Type B pancreatic cell (in vitro differentiated cells): ENCODE measurements around the gene RETREG3. TPM values are rescaled to one million over a fixed set of nuclear protein-coding genes. Genes with fewer than 3 reads are reported as not detected.

Experiments used
- DNase-seq: peaks from one replicate; pipeline ENCODE4 v3.0.0; 2021; ENCODE audit warnings: mixed read lengths; ENCODE audit not compliant: unreplicated experiment; ENCODE audit errors: extremely low spot score
- H3K27ac Mint-ChIP-seq: 2 replicates; pipeline ENCODE4 v1.8.0; 2021; ENCODE audit warnings: mild to moderate bottlenecking, mixed read lengths
- H3K27me3 Mint-ChIP-seq: 2 replicates; pipeline ENCODE4 v1.8.0; 2021; ENCODE audit warnings: mixed read lengths
- H3K36me3 Mint-ChIP-seq: 2 replicates; pipeline ENCODE4 v1.8.0; 2021; ENCODE audit warnings: mixed read lengths
- H3K4me1 Mint-ChIP-seq: one replicate; pipeline ENCODE4 v1.8.0; 2021; ENCODE audit warnings: mixed read lengths; ENCODE audit not compliant: unreplicated experiment
- H3K4me3 Mint-ChIP-seq: 2 replicates; pipeline ENCODE4 v1.8.0; 2021; ENCODE audit warnings: mild to moderate bottlenecking, mixed read lengths
- H3K9me3 Mint-ChIP-seq: 2 replicates; pipeline ENCODE4 v1.8.0; 2021; ENCODE audit warnings: mixed read lengths
- CTCF ChIP-seq: fragments of 200-600 bp; sonication (generic); conservative IDR thresholded peaks from 2 replicates; pipeline ENCODE4 v1.5.0; 2021; ENCODE audit warnings: antibody characterized with exemption, mild to moderate bottlenecking
- total RNA-seq: library from RNA; stranded (reverse); gene quantifications from 2 replicates; pipeline ENCODE4 v1.2.1, GENCODE V29; 2021; ENCODE audit warnings: low replicate concordance

The RETREG3 gene
- total RNA-seq, 1 donor from 2014 or later: 62.9 TPM

GRCh38 chr17:42651392-42651791 is 42.2 kb upstream of the RETREG3 start:
- TF ChIP-seq CTCF: no peak
- no peak for DNase-seq
- Mint-ChIP-seq H3K27me3 (peaks cover 5% of the 10 kb centered on the region), H3K4me3 (no peak overlapping the region), H3K27ac (no peak overlapping the region), H3K36me3 (no peaks in the 10 kb centered on the region), H3K4me1 (peaks cover 11% of the 10 kb centered on the region), H3K9me3 (no peaks in the 10 kb centered on the region)

GRCh38 chr17:42647778-42648177 is 38.6 kb upstream of the RETREG3 start:
- Mint-ChIP-seq H3K27me3 (peaks cover under 1% of the 10 kb centered on the region), H3K36me3 (no peaks in the 10 kb centered on the region), H3K4me1 (peaks cover 1% of the 10 kb centered on the region), H3K9me3 (no peaks in the 10 kb centered on the region), H3K4me3 (no peak overlapping the region), H3K27ac (no peak overlapping the region)
- DNase-seq: no peak
- no peak for TF ChIP-seq CTCF

- peaks cover 8% of the 10 kb centered on the region for H3K27me3 Mint-ChIP-seq
- H3K27ac Mint-ChIP-seq: no peak overlapping the region
- no peak overlapping the region for H3K4me3 Mint-ChIP-seq
- no peak for TF ChIP-seq CTCF
- H3K4me1 Mint-ChIP-seq: peaks cover 8% of the 10 kb centered on the region
- H3K9me3 Mint-ChIP-seq: no peaks in the 10 kb centered on the region
- no peak for DNase-seq
- no peaks in the 10 kb centered on the region for H3K36me3 Mint-ChIP-seq
Observed at GRCh38 chr17:42642336-42642735, 33.2 kb upstream of the RETREG3 start.

GRCh38 chr17:42640121-42640520 is 30.9 kb upstream of the RETREG3 start:
- peaks cover 8% of the 10 kb centered on the region for H3K27me3 Mint-ChIP-seq
- no peak for TF ChIP-seq CTCF
- H3K4me1 Mint-ChIP-seq: peaks cover 8% of the 10 kb centered on the region
- no peaks in the 10 kb centered on the region for H3K9me3 Mint-ChIP-seq
- no peak for DNase-seq
- H3K36me3 Mint-ChIP-seq: no peaks in the 10 kb centered on the region
- H3K4me3 Mint-ChIP-seq: no peak overlapping the region
- H3K27ac Mint-ChIP-seq: no peak overlapping the region

GRCh38 chr17:42639525-42640113 is 30.4 kb upstream of the RETREG3 start:
- DNase-seq: no peak
- H3K36me3 Mint-ChIP-seq: no peaks in the 10 kb centered on the region
- no peak overlapping the region for H3K4me3 Mint-ChIP-seq
- H3K27me3 Mint-ChIP-seq: peaks cover 8% of the 10 kb centered on the region
- no peak overlapping the region for H3K27ac Mint-ChIP-seq
- peaks cover 8% of the 10 kb centered on the region for H3K4me1 Mint-ChIP-seq
- no peaks in the 10 kb centered on the region for H3K9me3 Mint-ChIP-seq
- no peak for TF ChIP-seq CTCF

GRCh38 chr17:42632949-42633444 is 23.8 kb upstream of the RETREG3 start:
- peaks cover 3% of the 10 kb centered on the region for H3K4me1 Mint-ChIP-seq
- H3K4me3 Mint-ChIP-seq: no peak overlapping the region
- H3K27ac Mint-ChIP-seq: peak overlapping the region; percentile 62
- no peak for DNase-seq
- H3K27me3 Mint-ChIP-seq: no peaks in the 10 kb centered on the region
- no peak for TF ChIP-seq CTCF
- no peaks in the 10 kb centered on the region for H3K9me3 Mint-ChIP-seq
- no peaks in the 10 kb centered on the region for H3K36me3 Mint-ChIP-seq
